EH (cell line): ENCODE measurements around the gene CCT6A.
A peak's percentile ranks its signal among the peaks of the same experiment; 100 is the strongest.
"Not testable (repeated sequence)": the region's sequence is repeated elsewhere in the genome, so short reads cannot be mapped to it uniquely, and the experiment has no call there.

Experiments used
- DNase-seq: peaks from one replicate; pipeline ENCODE4 v3.0.0-alpha.2; 2015; ENCODE audit warnings: low read depth

The CCT6A gene

DNA sequence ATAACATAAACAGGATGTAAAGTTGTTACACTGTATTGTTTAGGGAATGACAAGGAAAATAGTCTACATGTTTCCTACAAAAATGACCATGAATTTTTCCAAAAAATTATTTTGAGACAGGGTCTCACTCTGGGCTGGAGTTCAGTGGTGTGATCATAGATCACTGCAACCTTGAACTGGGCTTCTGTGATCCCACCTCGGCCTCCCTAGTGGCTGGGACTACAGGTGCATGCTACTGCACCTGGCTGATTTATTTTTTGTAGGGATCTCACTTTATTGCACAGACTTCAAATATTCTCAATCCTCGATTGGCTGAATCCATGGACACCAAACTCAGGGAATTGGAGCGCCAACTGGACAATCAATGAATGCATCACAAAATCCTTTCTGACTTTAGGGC is 48.1 kb downstream of the CCT6A start:
- DNase-seq = no peak

DNA sequence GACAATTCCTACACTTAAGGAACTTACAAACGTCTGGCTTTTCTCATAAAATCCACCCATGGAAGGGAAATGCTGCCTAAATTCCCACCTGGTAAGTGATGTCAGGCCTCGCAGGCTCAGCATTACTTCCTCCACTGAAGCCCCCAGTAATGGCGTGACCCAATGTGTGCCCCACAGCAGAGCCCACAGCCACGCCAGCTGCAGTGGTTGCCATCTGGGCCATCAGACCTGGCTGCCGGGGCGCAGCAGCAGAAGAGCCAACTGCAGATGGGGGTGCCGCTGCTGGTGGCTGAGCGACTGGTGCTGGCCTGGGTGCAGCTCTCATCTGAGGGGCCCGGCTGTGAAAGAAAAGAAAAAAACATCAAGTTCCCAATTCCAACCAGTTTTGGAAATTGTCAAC is 52.6 kb downstream of the CCT6A start:
- not testable (repeated sequence) for DNase-seq

DNA sequence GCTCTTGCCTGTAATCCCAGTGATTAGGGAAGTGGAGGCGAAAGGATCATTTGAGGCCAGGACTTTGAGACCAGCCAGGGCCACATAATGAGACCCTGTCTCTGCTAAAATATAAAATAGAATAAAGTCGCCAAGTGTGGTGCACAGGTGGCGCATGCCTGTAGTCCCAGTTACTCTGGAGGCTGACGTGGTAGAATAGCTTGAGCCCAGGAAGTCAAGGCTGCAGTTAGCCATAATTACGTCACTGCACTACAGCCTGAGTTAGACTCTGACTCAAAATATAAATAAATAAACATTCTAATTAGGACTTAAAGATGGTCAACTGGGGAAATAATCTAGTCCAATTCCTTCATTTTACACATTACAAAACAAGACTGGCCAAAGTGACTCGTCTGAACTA is 53.9 kb downstream of the CCT6A start:
- peak; percentile 83 for DNase-seq

DNA sequence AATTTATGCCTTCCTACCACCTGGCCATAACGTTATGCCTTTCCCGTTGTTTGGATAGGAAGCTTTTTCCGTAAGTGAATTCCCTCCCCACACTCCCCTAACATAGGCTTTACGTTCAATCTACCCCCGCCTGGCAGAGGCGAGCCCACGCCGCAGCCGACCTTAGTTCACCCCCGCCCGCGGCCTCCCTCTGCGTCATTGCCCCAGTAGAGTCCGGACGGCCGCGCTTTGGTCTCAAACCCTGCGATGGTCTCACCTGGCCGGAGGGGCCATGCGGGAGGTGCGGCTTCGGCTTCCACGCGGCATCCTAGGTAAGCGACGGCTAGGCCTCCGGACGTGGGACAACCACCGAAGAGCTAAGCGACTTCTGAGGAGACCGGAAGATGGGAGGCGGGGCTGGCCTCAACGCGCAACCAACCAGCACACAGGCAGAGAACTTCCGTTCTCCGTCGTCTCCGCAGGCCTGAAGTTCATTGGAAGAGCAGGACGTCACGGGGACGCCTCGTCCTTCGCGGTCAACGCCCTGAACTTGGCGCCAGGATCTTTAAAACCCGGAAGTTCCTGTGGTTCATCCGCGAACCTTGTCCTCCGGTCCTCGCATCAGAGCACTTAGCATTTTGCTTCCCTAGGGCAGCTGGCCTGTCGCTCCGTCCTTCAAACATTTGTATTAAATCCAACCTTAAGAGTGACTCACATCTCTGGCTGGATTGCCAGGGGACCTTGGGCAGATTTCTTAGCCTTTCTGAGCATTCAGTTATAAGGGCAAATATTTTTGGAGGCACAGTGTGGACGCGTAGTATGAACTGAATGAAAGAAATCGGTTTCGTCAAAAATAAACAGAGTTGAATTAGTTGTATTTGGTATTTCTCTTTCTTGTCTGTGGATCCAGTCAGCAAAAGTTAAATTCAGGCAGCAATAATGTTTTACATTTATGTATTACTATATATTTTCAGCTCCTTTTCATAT is 54.8 kb downstream of the CCT6A start, which contains the start of gene CHCHD2:
Gene CHCHD2 (minus strand): TSS at position 369 of the 966 bp plus-strand sequence. CDS start 63 bp downstream, at position 306.
- peak; percentile 99 for DNase-seq

DNA sequence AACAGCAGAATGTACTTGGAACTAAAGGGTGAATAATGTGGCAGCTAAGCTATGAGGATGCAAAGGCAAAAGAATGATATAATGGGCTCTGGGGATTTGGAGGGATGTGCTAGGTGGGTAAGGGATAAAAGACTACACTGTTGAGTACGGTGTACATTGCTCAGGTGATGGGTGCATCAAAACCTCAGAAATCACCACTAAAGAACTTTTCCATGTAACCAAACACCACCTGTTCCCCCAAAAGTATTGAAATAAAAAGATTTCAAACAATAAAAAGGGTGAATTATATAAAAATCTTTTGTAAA is 56.3 kb downstream of the CCT6A start:
- DNase-seq = no peak

DNA sequence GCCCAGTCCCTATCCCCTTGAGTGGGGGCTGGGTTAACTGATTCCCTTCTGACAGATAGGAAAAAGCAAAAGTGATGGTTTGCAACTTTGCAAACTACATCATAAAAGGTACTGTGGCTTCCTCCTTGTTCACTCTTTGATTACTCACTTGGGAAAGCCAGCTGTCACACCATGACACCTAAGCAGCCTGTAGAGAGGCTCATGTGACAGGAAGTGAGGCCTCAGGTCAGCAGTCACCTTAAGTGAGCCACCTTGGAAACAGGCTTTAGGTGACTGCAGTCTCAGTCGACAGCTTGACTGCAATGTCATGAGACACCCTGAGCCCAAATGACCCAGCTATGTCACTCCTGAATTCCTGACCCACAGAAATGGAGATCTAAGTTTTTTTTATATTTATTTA is 59.0 kb downstream of the CCT6A start:
- DNase-seq = no peak

DNA sequence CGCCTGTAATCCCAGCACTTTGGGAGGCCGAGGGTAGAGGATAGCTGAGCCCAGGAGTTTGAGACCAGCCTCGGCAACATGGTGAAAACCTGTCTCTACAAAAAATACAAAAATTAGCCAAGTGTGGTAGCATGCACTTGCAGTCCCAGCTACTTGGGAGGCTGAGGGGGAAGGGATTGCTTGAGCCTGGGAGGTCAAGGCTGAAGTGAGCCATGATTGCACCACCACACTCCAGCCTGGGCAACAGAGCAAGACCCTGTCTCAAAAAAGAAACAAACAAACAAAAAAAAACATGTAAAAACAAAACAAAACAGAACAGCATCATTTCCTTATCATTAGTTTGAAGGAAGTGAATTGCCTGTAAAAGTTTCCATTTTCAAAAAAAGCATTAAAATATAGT is 60.7 kb downstream of the CCT6A start:
- DNase-seq = not testable (repeated sequence)
